K562 (cell line): ENCODE results near the gene RIMS3. TPM values are rescaled to one million over a fixed set of nuclear protein-coding genes. Genes with fewer than 3 reads are reported as not detected.

Source experiments
- EGR1 ChIP-seq: fragments of 450-650 bp; conservative IDR thresholded peaks from 2 replicates; pipeline ENCODE4 v1.6.1; 2017; ENCODE audit warnings: mild to moderate bottlenecking
- GABPB1 ChIP-seq: sonication (generic); formaldehyde crosslinking; IDR thresholded peaks from 2 replicates; pipeline ENCODE4 v1.8.0; 2022; ENCODE audit warnings: mild to moderate bottlenecking, missing genetic modification reagents
- HDAC1 ChIP-seq, 2 experiments: fragments of 450-650 bp; IDR thresholded peaks; 2 replicates each; pipeline ENCODE4 v1.6.1; 2016 to 2017; ENCODE audit warnings: inconsistent platforms in 1 of 2, mild to moderate bottlenecking in 1 of 2, moderate library complexity in 1 of 2
- HMGXB4 ChIP-seq: sonication (generic); formaldehyde crosslinking; IDR thresholded peaks from 2 replicates; pipeline ENCODE4 v1.8.1; 2023; ENCODE audit warnings: mild to moderate bottlenecking, missing genetic modification reagents
- ILF3 ChIP-seq: fragments of 450-650 bp; IDR thresholded peaks from 2 replicates; pipeline ENCODE4 v1.6.1; 2018; ENCODE audit warnings: antibody characterized with exemption, mild to moderate bottlenecking, moderate library complexity, borderline replicate concordance
- KLF6 ChIP-seq: fragments of 250-450 bp; sonication (Bioruptor Pico); IDR thresholded peaks from 2 replicates; pipeline ENCODE4 v1.4.0; 2020; ENCODE audit warnings: mild to moderate bottlenecking, moderate library complexity, borderline replicate concordance
- LARP7 ChIP-seq: fragments of 450-650 bp; IDR thresholded peaks from 2 replicates; pipeline ENCODE4 v1.6.1; 2016
- MECOM ChIP-seq: fragments of 250-450 bp; sonication (Bioruptor Pico); IDR thresholded peaks from 2 replicates; pipeline ENCODE4 v1.8.0; 2022; ENCODE audit warnings: inconsistent platforms
- NFRKB ChIP-seq: fragments of 450-650 bp; IDR thresholded peaks from 2 replicates; pipeline ENCODE4 v1.6.1; 2016; ENCODE audit warnings: low read depth
- NR3C1 ChIP-seq: sonication (generic); formaldehyde crosslinking; IDR thresholded peaks from 2 replicates; pipeline ENCODE4 v1.8.1; 2022; ENCODE audit warnings: missing genetic modification reagents
- PKNOX1 ChIP-seq: fragments of 450-650 bp; IDR thresholded peaks from 2 replicates; pipeline ENCODE4 v1.6.1; 2016
- POLR2G ChIP-seq: fragments of 200-400 bp; formaldehyde crosslinking; IDR thresholded peaks from 2 replicates; pipeline ENCODE4 v1.6.1; 2017; ENCODE audit warnings: low read depth, mild to moderate bottlenecking, antibody characterized with exemption, low read length, moderate library complexity
- RBM15 ChIP-seq: fragments of 200-400 bp; formaldehyde crosslinking; IDR thresholded peaks from 2 replicates; pipeline ENCODE4 v1.6.1; 2018; ENCODE audit warnings: mild to moderate bottlenecking, low read length, moderate library complexity; ENCODE audit not compliant: insufficient read depth
- TCF7L2 ChIP-seq: fragments of 150-350 bp; IDR thresholded peaks from 2 replicates; pipeline ENCODE4 v1.6.1; 2016; ENCODE audit warnings: low read depth, mild to moderate bottlenecking, low read length, moderate library complexity
- ZNF165 ChIP-seq: fragments of 250-450 bp; sonication (Bioruptor Pico); IDR thresholded peaks from 2 replicates; pipeline ENCODE4 v1.4.0; 2020; ENCODE audit warnings: borderline replicate concordance
- ZNF277 ChIP-seq: fragments of 250-450 bp; sonication (Bioruptor Pico); IDR thresholded peaks from 2 replicates; pipeline ENCODE4 v1.8.0; 2022; ENCODE audit warnings: inconsistent platforms, mild to moderate bottlenecking, moderate library complexity, borderline replicate concordance
- ZNF507 ChIP-seq: conservative IDR thresholded peaks from 2 replicates; pipeline ENCODE4 v1.6.1; 2017; ENCODE audit warnings: missing genetic modification characterization, missing compliant biosample characterization
- ZNF518B ChIP-seq: fragments of 250-450 bp; sonication (Bioruptor Pico); IDR thresholded peaks from 2 replicates; pipeline ENCODE4 v1.5.0; 2021; ENCODE audit warnings: mild to moderate bottlenecking, moderate library complexity
- polyA plus RNA-seq, 8 experiments: library from polyadenylated mRNA; depleted of rRNA in 4 of 8; stranded (reverse) in 5 of 8; unstranded in 3 of 8; fragments of >200 nt; fragmentation: Nextera tagmentation in 2 of 8; fragmentation: Illumina TruSeq in 1 of 8; extraction: Ambion mirVana in 2 of 8; extraction: Trizol in 1 of 8; gene quantifications; 2 replicates each; pipeline versions ENCODE4 v1.2.1 to v1.2.3, GENCODE V29; 2011 to 2014; ENCODE audit warnings: inconsistent platforms in 1 of 8, missing spikeins in 1 of 8
- total RNA-seq, 7 experiments: library from RNA; depleted of rRNA in 6 of 7; stranded (reverse); fragments of >200 nt in 6 of 7; fragmentation: Illumina TruSeq in 2 of 7; extraction: Trizol in 2 of 7; gene quantifications; 2 replicates each; pipeline versions ENCODE4 v1.2.1 to v1.2.3, GENCODE V29; 2011 to 2021; ENCODE audit warnings: low replicate concordance in 1 of 7

Gene RIMS3
- total and polyA plus RNA-seq, 9 of the 15 experiments (the other 6 are each of a cell fraction or from before 2014, with no cell fraction given), result 0.06 to 1.2 (median 0.59) TPM

- TF ChIP-seq POLR2G (no peak), EGR1 (no peak), ZNF277 (CRISPR knock-in tag) (no peak), NFRKB (peak; percentile 91), HDAC1 (IDR thresholded peaks at IDR 0.05) (peak in 1 of 2 experiments; percentile 64; a peak in 2 of 4 replicates), HMGXB4 (CRISPR knock-in tag) (no peak), ZNF518B (CRISPR knock-in tag) (no peak), TCF7L2 (no peak), RBM15 (no peak), LARP7 (0 out of 2 replicates have a peak, but pooled peaks have one; percentile 79), NR3C1 (CRISPR knock-in tag) (no peak), PKNOX1 (peak; percentile 98), KLF6 (CRISPR knock-in tag) (no peak), ILF3 (no peak), MECOM (CRISPR knock-in tag) (no peak), ZNF165 (no peak), ZNF507 (tag) (no peak), GABPB1 (CRISPR knock-in tag) (peak; percentile 83)
Measured at GRCh38 chr1:40709100-40709801, 43.8 kb upstream of the RIMS3 start (continued).
